H9 (cell line): ENCODE data around the gene LFNG. TPM values are rescaled to one million over a fixed set of nuclear protein-coding genes. Genes with fewer than 3 reads are reported as not detected.

Experiments used
- DNase-seq: peaks from one replicate; pipeline ENCODE4 v3.0.0-alpha.2; 2017
- H2AFZ ChIP-seq: one replicate; pipeline ENCODE4 v1.6.1; 2013; ENCODE audit warnings: mild to moderate bottlenecking, low read length, control low read depth, moderate library complexity
- H2AK5ac ChIP-seq: 2 replicates; pipeline ENCODE4 v1.6.1; 2013; ENCODE audit warnings: low read length, control low read depth, mixed read lengths; ENCODE audit not compliant: insufficient read length
- H2BK120ac ChIP-seq: one replicate; pipeline ENCODE4 v1.6.1; 2013; ENCODE audit warnings: low read depth, mild to moderate bottlenecking, low read length, control low read depth, inconsistent platforms; ENCODE audit not compliant: poor library complexity, severe bottlenecking
- H2BK12ac ChIP-seq: 2 replicates; pipeline ENCODE4 v1.6.1; 2013; ENCODE audit warnings: low read length, control low read depth, mixed read lengths, low read depth; ENCODE audit not compliant: insufficient read length
- H2BK15ac ChIP-seq: 2 replicates; pipeline ENCODE4 v1.6.1; 2013; ENCODE audit warnings: low read depth, low read length, control low read depth
- H2BK20ac ChIP-seq: one replicate; pipeline ENCODE4 v1.6.1; 2013; ENCODE audit warnings: low read depth, mild to moderate bottlenecking, low read length, control low read depth, inconsistent platforms; ENCODE audit not compliant: poor library complexity, severe bottlenecking
- H2BK5ac ChIP-seq: 2 replicates; pipeline ENCODE4 v1.6.1; 2013; ENCODE audit warnings: low read length, control low read depth, mixed read lengths; ENCODE audit not compliant: insufficient read length
- H3K14ac ChIP-seq: 2 replicates; pipeline ENCODE4 v1.6.1; 2013; ENCODE audit warnings: low read length, control low read depth; ENCODE audit not compliant: insufficient read depth
- H3K18ac ChIP-seq: 2 replicates; pipeline ENCODE4 v1.6.1; 2013; ENCODE audit warnings: low read depth, mild to moderate bottlenecking, mixed read lengths, low read length, control low read depth; ENCODE audit not compliant: insufficient read length
- H3K23ac ChIP-seq: 2 replicates; pipeline ENCODE4 v1.6.1; 2013; ENCODE audit warnings: low read length, control low read depth, mixed read lengths, low read depth; ENCODE audit not compliant: insufficient read length
- H3K23me2 ChIP-seq: 2 replicates; pipeline ENCODE4 v1.6.1; 2013; ENCODE audit warnings: low read depth, mild to moderate bottlenecking, mixed read lengths, low read length, control low read depth; ENCODE audit not compliant: insufficient read length, poor library complexity, severe bottlenecking
- H3K27ac ChIP-seq: 2 replicates; pipeline ENCODE4 v1.5.1; 2013; ENCODE audit warnings: low read length, control low read depth, mixed read lengths, low read depth; ENCODE audit not compliant: insufficient read length
- H3K27me3 ChIP-seq: 2 replicates; pipeline ENCODE4 v1.6.1; 2013; ENCODE audit warnings: low read length, control low read depth, inconsistent platforms; ENCODE audit not compliant: insufficient read depth
- H3K4ac ChIP-seq: 2 replicates; pipeline ENCODE4 v1.6.1; 2013; ENCODE audit warnings: low read depth, mild to moderate bottlenecking, control low read depth, inconsistent platforms, low read length, moderate library complexity
- H3K4me1 ChIP-seq: 2 replicates; pipeline ENCODE4 v1.6.1; 2013; ENCODE audit warnings: low read length, control low read depth, inconsistent platforms; ENCODE audit not compliant: insufficient read depth
- H3K4me2 ChIP-seq: 2 replicates; pipeline ENCODE4 v1.6.1; 2013; ENCODE audit warnings: low read length, control low read depth, mixed read lengths; ENCODE audit not compliant: insufficient read length, insufficient read depth
- H3K56ac ChIP-seq: 2 replicates; pipeline ENCODE4 v1.6.1; 2013; ENCODE audit warnings: low read depth, mild to moderate bottlenecking, mixed read lengths, low read length, control low read depth; ENCODE audit not compliant: insufficient read length
- H3K79me1 ChIP-seq: 2 replicates; pipeline ENCODE4 v1.6.1; 2013; ENCODE audit warnings: low read depth, mild to moderate bottlenecking, moderate library complexity, low read length, control low read depth, inconsistent platforms; ENCODE audit not compliant: insufficient read depth, poor library complexity, severe bottlenecking
- H3K79me2 ChIP-seq: 2 replicates; pipeline ENCODE4 v1.6.1; 2013; ENCODE audit warnings: low read length, control low read depth, inconsistent platforms; ENCODE audit not compliant: insufficient read depth
- H3K9ac ChIP-seq: 2 replicates; pipeline ENCODE4 v1.6.1; 2013; ENCODE audit warnings: low read length, control low read depth, mixed read lengths; ENCODE audit not compliant: insufficient read length; ENCODE audit errors: extremely low read depth
- H3K9me3 ChIP-seq: one replicate; pipeline ENCODE4 v1.6.1; 2013; ENCODE audit warnings: low read depth, low read length, inconsistent platforms; ENCODE audit not compliant: control insufficient read depth
- H3T11ph ChIP-seq: one replicate; pipeline ENCODE4 v1.6.1; 2013; ENCODE audit warnings: mild to moderate bottlenecking, low read length, control low read depth, inconsistent platforms
- H4K20me1 ChIP-seq: one replicate; pipeline ENCODE4 v1.6.1; 2013; ENCODE audit not compliant: control insufficient read depth, insufficient read length, insufficient read depth
- H4K5ac ChIP-seq: 2 replicates; pipeline ENCODE4 v1.6.1; 2013; ENCODE audit warnings: low read depth, mild to moderate bottlenecking, mixed read lengths, low read length, control low read depth; ENCODE audit not compliant: insufficient read length
- H4K8ac ChIP-seq: replicated peaks from 2 replicates; pipeline ENCODE4 v1.6.1; 2013; ENCODE audit warnings: low read length, control low read depth, mixed read lengths, low read depth; ENCODE audit not compliant: insufficient read length
- H4K91ac ChIP-seq: 2 replicates; pipeline ENCODE4 v1.6.1; 2013; ENCODE audit warnings: low read depth, mild to moderate bottlenecking, moderate library complexity, mixed read lengths, low read length, control low read depth; ENCODE audit not compliant: insufficient read length
- H3K27ac Mint-ChIP-seq, 3 experiments: 2 replicates in 2 of 3; 3 replicates in 1 of 3; pipeline ENCODE4 v1.8.0; 2020 to 2021; ENCODE audit warnings: mixed read lengths in 3 of 3, mild to moderate bottlenecking in 1 of 3, moderate library complexity in 1 of 3
- H3K27me3 Mint-ChIP-seq: 2 replicates; pipeline ENCODE4 v1.8.0; 2021; ENCODE audit warnings: low read depth, mild to moderate bottlenecking, moderate library complexity, mixed read lengths
- H3K36me3 Mint-ChIP-seq, 3 experiments: 2 replicates in 2 of 3; 3 replicates in 1 of 3; pipeline ENCODE4 v1.8.0; 2020 to 2021; ENCODE audit warnings: low read depth in 3 of 3, mixed read lengths in 3 of 3; ENCODE audit not compliant: insufficient read depth in 1 of 3
- H3K4me1 Mint-ChIP-seq, 2 experiments: 2 replicates each; pipeline ENCODE4 v1.8.0; 2020; ENCODE audit warnings: mixed read lengths in 2 of 2
- H3K4me3 Mint-ChIP-seq, 2 experiments: 2 replicates in 1 of 2; 3 replicates in 1 of 2; pipeline ENCODE4 v1.8.0; 2020 to 2021; ENCODE audit warnings: mild to moderate bottlenecking in 2 of 2, mixed read lengths in 2 of 2, moderate library complexity in 1 of 2
- H3K9me3 Mint-ChIP-seq, 2 experiments: 2 replicates in 1 of 2; 3 replicates in 1 of 2; pipeline ENCODE4 v1.8.0; 2020; ENCODE audit warnings: mild to moderate bottlenecking in 2 of 2, mixed read lengths in 2 of 2, moderate library complexity in 1 of 2
- CTCF ChIP-seq: fragments of 200-600 bp; sonication (generic); conservative IDR thresholded peaks from 3 replicates; pipeline ENCODE4 v1.8.0; 2021; ENCODE audit warnings: antibody characterized with exemption, mild to moderate bottlenecking
- WGBS: extraction: QIAGEN DNeasy Blood & Tissue Kit; methylation state at CpG from one replicate; pipeline ENCODE4 v1.1.7; 2013; ENCODE audit warnings: missing lambda C conversion rate, low lambda C conversion rate, mixed read lengths; ENCODE audit not compliant: insufficient read length; ENCODE audit errors: extremely low coverage; 5-methylcytosine and 5-hydroxymethylcytosine counted together
- total RNA-seq: library from RNA; stranded (reverse); gene quantifications from 2 replicates; pipeline ENCODE4 v1.2.1, GENCODE V29; 2021

Gene LFNG
- total RNA-seq, 1 experiment from 2014 or later, result 52.9 TPM

GRCh38 chr7:2474224-2474623, 45.4 kb upstream of the LFNG start:
- H4K20me1 ChIP-seq, result no peaks in the 10 kb centered on the region
- H3K79me2 ChIP-seq, result no peaks in the 10 kb centered on the region
- no peak overlapping the region for H3K23ac ChIP-seq
- H4K8ac ChIP-seq, result no peak overlapping the region
- no peak overlapping the region for H2AK5ac ChIP-seq
- H4K91ac ChIP-seq, result no peak overlapping the region
- no peak overlapping the region for H3K9ac ChIP-seq
- Mint-ChIP-seq H3K4me1 (peaks cover 17 to 35% of the 10 kb centered on the region in 2 experiments), H3K36me3 (no peaks in the 10 kb centered on the region; a peak in 1 of 7 replicates), H3K27me3 (no peaks in the 10 kb centered on the region; the same call in 1 of the 2 replicates), H3K27ac (no peak overlapping the region), H3K4me3 (no peak overlapping the region), H3K9me3 (no peaks in the 10 kb centered on the region; a peak in 2 of 5 replicates)
- no peak overlapping the region for H3K4me2 ChIP-seq
- no peak for DNase-seq
- H3K27ac ChIP-seq, result no peak overlapping the region
- H2BK5ac ChIP-seq, result no peak overlapping the region
- no peaks in the 10 kb centered on the region for H3K23me2 ChIP-seq
- H2BK120ac ChIP-seq, result no peak overlapping the region
- no peaks in the 10 kb centered on the region for H3K79me1 ChIP-seq
- H3K9me3 ChIP-seq, result no peaks in the 10 kb centered on the region
- H2BK20ac ChIP-seq, result no peak overlapping the region
- no peak overlapping the region for H3T11ph ChIP-seq
- H3K27me3 ChIP-seq, result no peaks in the 10 kb centered on the region
- H2BK15ac ChIP-seq, result no peak overlapping the region
- H2BK12ac ChIP-seq, result no peak overlapping the region
- no peak overlapping the region for H4K5ac ChIP-seq
- H3K14ac ChIP-seq, result no peak overlapping the region
- H3K4ac ChIP-seq, result no peak overlapping the region
- peaks cover 2% of the 10 kb centered on the region; the same call in 1 of the 2 replicates for H3K4me1 ChIP-seq
- H2AFZ ChIP-seq, result no peak overlapping the region
- no peak for TF ChIP-seq CTCF
- no peak overlapping the region for H3K56ac ChIP-seq
- WGBS, result no CpG with 5 or more reads among the region's 15 CpGs
- no peak overlapping the region for H3K18ac ChIP-seq
